ENCODE measurements around the gene ZBTB21. TPM values are rescaled to one million over a fixed set of nuclear protein-coding genes. Genes with fewer than 3 reads are reported as not detected.
A peak's percentile ranks its signal among the peaks of the same experiment; 100 is the strongest.

Gene ZBTB21
- total and polyA plus RNA-seq, 2 of the 8 experiments (the other 6 are each of a cell fraction or from before 2014, with no cell fraction given), result 3.9 to 17.8 TPM

- no peak overlapping the region for H3K56ac ChIP-seq (replicated peaks; ENCODE audit: insufficient read length, low read depth, low read length)
- H3K9me3 ChIP-seq (ENCODE audit: insufficient read depth in 2 of 2, low read depth in 1 of 2, low read length in 1 of 2), result no peaks in the 10 kb centered on the region
- H4K8ac ChIP-seq (ENCODE audit: extremely low read depth, insufficient read depth, low read length), result no peak overlapping the region
- H3K79me1 ChIP-seq (ENCODE audit: low read depth, low read length), result no peaks in the 10 kb centered on the region; the same call in none of the 2 replicates
- H3K27ac ChIP-seq (ENCODE audit: low read depth, low read length), result no peak overlapping the region
- FAIRE-seq (no peak), DNase-seq (ENCODE audit: low read depth in 1 of 2, low spot score in 2 of 2) (no peak)
- ChIA-PET POLR2A (ENCODE audit: partially characterized antibody) (interaction anchor here (0.6 kb wide), 1 partner anchor 73 kb away, joined by 3 read pairs; no protein-coding TSS in a partner anchor), CTCF (ENCODE audit: partially characterized antibody) (interaction anchor here (1.0 to 1.1 kb wide), 2 partner anchors 24 to 47 kb away, joined by 3 read pairs; no protein-coding TSS in a partner anchor)
- H3K23me2 ChIP-seq (ENCODE audit: low read depth, low read length), result peaks cover 22% of the 10 kb centered on the region; the same call in 1 of the 2 replicates
- H2BK15ac ChIP-seq (ENCODE audit: low read length), result no peak overlapping the region
- no peak overlapping the region for H2BK120ac ChIP-seq (replicated peaks; ENCODE audit: low read depth, low read length)
- H3K36me3 ChIP-seq (ENCODE audit: control insufficient read depth in 2 of 4, insufficient read depth in 4 of 4, low read length in 3 of 4), result no peaks in the 10 kb centered on the region
- H3K4ac ChIP-seq (replicated peaks; ENCODE audit: insufficient read length, low read depth, low read length), result no peak overlapping the region
- no peak overlapping the region for H2BK12ac ChIP-seq (ENCODE audit: low read depth, low read length)
- no peak overlapping the region for H3K23ac ChIP-seq (ENCODE audit: insufficient read length)
- WGBS, 2 experiments (ENCODE audit: extremely low coverage in 1 of 2, insufficient coverage in 1 of 2, insufficient read length in 1 of 2, insufficient replicate concordance in 2 of 2, low coverage in 1 of 2, low lambda C conversion rate in 2 of 2, missing lambda C conversion rate in 1 of 2), result 38% methylated on average over 14 of the region's 14 CpGs; no CpG with 5 or more reads in 1 of the 2 experiments
- H4K91ac ChIP-seq (replicated peaks; ENCODE audit: insufficient read length, low read length), result no peak overlapping the region
- no peak overlapping the region for H2BK5ac ChIP-seq (ENCODE audit: low read depth, low read length)
- H3K27me3 ChIP-seq (replicated peaks in 1 of 4; ENCODE audit: control insufficient read depth in 3 of 4, extremely low read depth in 1 of 4, insufficient read depth in 3 of 4, low read length in 3 of 4), result peaks cover 0 to 16% (median 13%) of the 10 kb centered on the region in 4 experiments; a peak in 6 of 7 replicates
- peaks cover 4 to 16% of the 10 kb centered on the region in 2 experiments for H4K20me1 ChIP-seq (replicated peaks in 1 of 2; ENCODE audit: control insufficient read depth in 1 of 2, insufficient read depth in 2 of 2, low read length in 2 of 2)
- TF ChIP-seq POLR2A (IDR thresholded peaks at IDR 0.05; ENCODE audit: control extremely low read depth in 1 of 2, low read depth in 2 of 2, low read length in 2 of 2) (no peak), ASH2L (IDR thresholded peaks at IDR 0.05; ENCODE audit: low read length) (peak; percentile 51), SP1 (IDR thresholded peaks at IDR 0.05; ENCODE audit: low read depth, low read length) (0 out of 2 replicates have a peak, but pooled peaks have one; percentile 18), TEAD4 (IDR thresholded peaks at IDR 0.05; ENCODE audit: low read depth, low read length) (peak; percentile 13; the same call in 1 of the 2 replicates), ATF2 (IDR thresholded peaks at IDR 0.05; ENCODE audit: low read length) (no peak)
- H3K4me2 ChIP-seq (ENCODE audit: insufficient read depth in 1 of 2, low read depth in 2 of 2, low read length in 2 of 2), result peak overlapping the region; percentile 58 to 64
- peaks cover 0 to 14% of the 10 kb centered on the region in 2 experiments; a peak in 2 of 4 replicates for H3K79me2 ChIP-seq (ENCODE audit: control insufficient read depth in 1 of 2, insufficient read depth in 2 of 2, low read length in 2 of 2)
- no peak overlapping the region for H2BK20ac ChIP-seq (ENCODE audit: low read length)
- H3K18ac ChIP-seq (ENCODE audit: extremely low read depth, low read length), result no peak overlapping the region
- H3K9ac ChIP-seq (replicated peaks in 1 of 4; ENCODE audit: extremely low read depth in 1 of 4, low read depth in 3 of 4, low read length in 3 of 4), result no peak overlapping the region; a peak in 1 of 7 replicates
- no peak overlapping the region for H3K14ac ChIP-seq (ENCODE audit: insufficient read length)
- H2AK5ac ChIP-seq (ENCODE audit: low read depth, low read length), result no peak overlapping the region
- no peak overlapping the region for H2AFZ ChIP-seq (ENCODE audit: low read length)
- H3K4me1 ChIP-seq (replicated peaks in 1 of 4; ENCODE audit: control insufficient read depth in 3 of 4, insufficient read depth in 4 of 4, low read length in 3 of 4), result peaks cover 0 to 30% (median 22%) of the 10 kb centered on the region in 4 experiments; a peak in 6 of 7 replicates
- no peak overlapping the region for H4K5ac ChIP-seq (ENCODE audit: insufficient read length, low read depth, low read length)
- peak overlapping the region in 1 of 4 experiments; percentile 34; a peak in 3 of 8 replicates for H3K4me3 ChIP-seq (ENCODE audit: extremely low read depth in 1 of 4, insufficient read depth in 2 of 4, low read depth in 3 of 4, low read length in 4 of 4)
Observed at GRCh38 chr21:41950941-41951351, 59.2 kb downstream of the ZBTB21 start.
